GM06990 (cell line): ENCODE data around the gene ID1.

ENCODE experiments used
- DNase-seq: peaks from one replicate; pipeline ENCODE4 v3.0.0-alpha.2; 2011; ENCODE audit not compliant: insufficient read length; ENCODE audit errors: extremely low read depth
- H3K27me3 ChIP-seq: replicated peaks from 2 replicates; pipeline ENCODE4 v1.6.0; 2011; ENCODE audit warnings: low read length; ENCODE audit not compliant: control insufficient read depth, insufficient read depth
- H3K36me3 ChIP-seq: 2 replicates; pipeline ENCODE4 v1.5.1; 2011; ENCODE audit warnings: low read length; ENCODE audit not compliant: control insufficient read depth, insufficient read depth
- H3K4me3 ChIP-seq: replicated peaks from 2 replicates; pipeline ENCODE4 v1.5.1; 2011; ENCODE audit warnings: low read depth, mild to moderate bottlenecking, control low read depth, low read length
- CTCF ChIP-seq: IDR thresholded peaks from 2 replicates; pipeline ENCODE4 v1.5.1; 2011; ENCODE audit warnings: low read length, control low read depth, mild to moderate bottlenecking, inconsistent platforms; ENCODE audit not compliant: insufficient read depth, poor library complexity, severe bottlenecking

The ID1 gene

DNA sequence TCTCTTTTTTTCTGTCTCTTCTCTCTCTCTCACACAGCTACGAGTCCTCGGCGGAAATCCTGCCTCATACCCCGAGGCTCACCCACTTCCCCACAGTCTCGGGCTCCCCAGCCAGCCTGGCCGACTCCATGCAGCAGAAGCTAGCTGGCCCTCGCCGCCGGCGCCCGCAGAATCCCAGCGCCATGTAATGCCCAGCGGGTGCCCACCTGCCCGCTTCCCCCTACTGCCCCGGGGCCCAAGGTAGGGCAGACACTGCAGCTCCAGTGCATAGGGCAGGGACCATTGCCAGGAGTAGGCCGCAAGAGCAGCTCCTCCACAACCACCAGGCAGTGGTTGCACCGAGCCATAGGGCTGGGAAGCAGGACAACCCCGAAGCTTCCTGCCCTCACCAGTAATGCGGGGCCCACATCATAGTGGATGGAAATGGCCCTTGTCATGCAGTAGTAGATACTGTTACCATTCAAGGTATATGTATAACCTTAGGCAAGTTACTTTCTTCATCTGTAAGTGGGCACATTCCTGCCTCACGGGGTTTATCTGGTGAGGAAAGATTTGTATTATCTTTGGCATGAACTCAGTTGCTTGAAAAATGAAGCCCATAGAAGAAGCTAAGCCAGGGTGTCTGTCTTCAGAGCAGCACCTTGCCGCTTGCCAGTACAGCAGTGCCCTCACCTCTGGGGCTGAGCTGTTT is 36.9 kb upstream of the ID1 start:
- H3K36me3 ChIP-seq: peaks cover 17% of the 10 kb centered on the region
- no peak overlapping the region for H3K4me3 ChIP-seq
- H3K27me3 ChIP-seq: no peaks in the 10 kb centered on the region
- DNase-seq: no peak
- no peak for TF ChIP-seq CTCF

- TF ChIP-seq CTCF: no peak
- peaks cover 12% of the 10 kb centered on the region for H3K36me3 ChIP-seq
- H3K27me3 ChIP-seq: no peaks in the 10 kb centered on the region
- H3K4me3 ChIP-seq: no peak overlapping the region
- DNase-seq: no peak
Observed at GRCh38 chr20:31568773-31569162, 36.3 kb upstream of the ID1 start.

DNA sequence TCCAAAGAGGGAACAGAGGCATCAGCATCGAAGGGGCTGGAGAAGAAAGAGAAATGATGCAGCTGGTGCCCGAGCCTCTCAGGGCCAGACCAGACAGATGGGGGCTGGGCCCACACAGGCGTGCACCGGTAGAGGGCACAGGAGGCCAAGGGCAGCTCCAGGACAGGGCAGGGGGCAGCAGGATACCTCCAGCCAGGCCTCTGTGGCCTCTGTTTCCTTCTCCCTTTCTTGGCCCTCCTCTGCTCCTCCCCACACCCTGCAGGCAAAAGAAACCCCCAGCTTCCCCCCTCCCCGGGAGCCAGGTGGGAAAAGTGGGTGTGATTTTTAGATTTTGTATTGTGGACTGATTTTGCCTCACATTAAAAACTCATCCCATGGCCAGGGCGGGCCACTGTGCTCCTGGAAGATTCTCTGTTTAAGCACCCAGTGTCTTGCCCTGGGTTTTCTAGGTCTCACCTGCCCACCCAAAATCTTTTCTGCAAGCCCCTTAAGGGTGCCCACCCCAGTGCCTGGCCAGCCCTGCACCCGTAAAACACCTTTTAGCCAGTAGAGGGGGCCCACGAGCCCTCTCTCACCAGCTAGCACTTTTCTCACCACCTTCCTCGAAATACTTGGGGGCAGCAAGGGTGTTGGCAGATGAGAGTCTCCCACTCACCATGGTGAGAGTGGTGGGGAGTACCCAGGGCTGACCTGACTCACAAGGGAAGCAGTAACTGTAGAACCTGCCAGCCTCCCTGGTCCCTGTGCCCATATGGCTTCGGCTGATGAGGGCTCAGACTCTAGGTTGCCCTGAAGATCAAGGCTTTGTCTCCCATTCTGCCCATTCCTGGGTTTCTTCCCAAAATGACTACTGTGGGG is 35.7 kb upstream of the ID1 start:
- no peak for DNase-seq
- no peak overlapping the region for H3K4me3 ChIP-seq

DNA sequence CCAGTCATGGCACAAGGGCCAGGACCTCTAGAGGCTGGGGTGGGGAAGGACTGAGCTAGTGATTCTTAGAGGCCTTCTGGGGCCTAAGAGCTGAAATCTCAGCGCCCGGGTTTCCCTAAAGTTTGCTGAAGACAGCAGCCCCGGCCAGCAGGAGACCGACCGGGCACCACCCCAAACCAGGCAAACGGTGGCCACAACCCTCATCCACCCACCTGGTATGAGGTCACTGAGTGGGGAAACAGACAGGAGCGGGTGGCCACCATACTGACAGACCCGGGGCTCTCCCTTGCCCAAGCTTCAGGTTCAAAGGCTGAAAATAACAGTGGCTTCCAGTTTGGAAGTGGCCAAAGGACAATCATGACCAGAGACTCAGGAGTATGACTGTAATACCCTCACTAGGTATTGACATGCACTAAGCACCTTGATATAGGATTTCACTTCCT is 35.0 kb upstream of the ID1 start:
- Histone ChIP-seq H3K27me3 (no peaks in the 10 kb centered on the region), H3K4me3 (no peak overlapping the region), H3K36me3 (peaks cover 12% of the 10 kb centered on the region)
- no peak for DNase-seq
- no peak for TF ChIP-seq CTCF

More for the DNA sequence above, 35.7 kb upstream of the ID1 start:
- TF ChIP-seq CTCF: peak; percentile 89
- no peaks in the 10 kb centered on the region for H3K27me3 ChIP-seq
- H3K36me3 ChIP-seq: peaks cover 12% of the 10 kb centered on the region

- H3K36me3 ChIP-seq: peaks cover 11% of the 10 kb centered on the region
- H3K4me3 ChIP-seq: no peak overlapping the region
- TF ChIP-seq CTCF: no peak
- DNase-seq: no peak
- H3K27me3 ChIP-seq: no peaks in the 10 kb centered on the region
Observed at GRCh38 chr20:31570735-31571617, 34.1 kb upstream of the ID1 start.
